H1 (cell line): ENCODE data around the gene CASP9. TPM values are rescaled to one million over a fixed set of nuclear protein-coding genes. Genes with fewer than 3 reads are reported as not detected.

Source experiments
- CTCF ChIA-PET: fragments of 300-600 bp; sonication (Branson Sonifier 250); formaldehyde crosslinking; loops from one replicate; lab custom pipeline; 2021; ENCODE audit not compliant: partially characterized antibody; lab: Charles Lee
- POLR2A ChIA-PET: fragments of 300-600 bp; sonication (Branson Sonifier 250); formaldehyde crosslinking; loops from one replicate; lab custom pipeline; 2021; ENCODE audit warnings: inconsistent platforms; ENCODE audit not compliant: partially characterized antibody; lab: Charles Lee
- DNase-seq, 2 experiments: peaks; one replicate each; pipeline versions ENCODE4 v3.0.0 to v3.0.0-alpha.2; 2010 to 2022; ENCODE audit warnings: low spot score in 2 of 2, low read depth in 1 of 2, mixed read lengths in 1 of 2
- FAIRE-seq: peaks from 2 replicates; lab custom pipeline; 2011; peaks lifted over from hg19 to GRCh38; lab: Jason Lieb, UNC
- H2AFZ ChIP-seq: 2 replicates; pipeline ENCODE4 v1.8.1; 2012; ENCODE audit warnings: low read length, inconsistent platforms
- H2AK5ac ChIP-seq: 2 replicates; pipeline ENCODE4 v1.6.1; 2013; ENCODE audit warnings: low read depth, low read length
- H2BK120ac ChIP-seq: replicated peaks from 2 replicates; pipeline ENCODE3; 2013; ENCODE audit warnings: low read depth, low read length, inconsistent platforms
- H2BK12ac ChIP-seq: 2 replicates; pipeline ENCODE4 v1.6.1; 2013; ENCODE audit warnings: low read depth, low read length
- H2BK15ac ChIP-seq: 2 replicates; pipeline ENCODE4 v1.6.1; 2013; ENCODE audit warnings: low read length
- H2BK20ac ChIP-seq: 2 replicates; pipeline ENCODE4 v1.6.1; 2013; ENCODE audit warnings: low read length
- H2BK5ac ChIP-seq: 2 replicates; pipeline ENCODE4 v1.6.1; 2013; ENCODE audit warnings: low read depth, low read length
- H3K14ac ChIP-seq: 2 replicates; pipeline ENCODE4 v1.6.1; 2013; ENCODE audit warnings: inconsistent platforms; ENCODE audit not compliant: insufficient read length
- H3K18ac ChIP-seq: 2 replicates; pipeline ENCODE4 v1.6.1; 2013; ENCODE audit warnings: low read length; ENCODE audit errors: extremely low read depth
- H3K23ac ChIP-seq: 2 replicates; pipeline ENCODE4 v1.6.1; 2013; ENCODE audit warnings: inconsistent platforms; ENCODE audit not compliant: insufficient read length
- H3K23me2 ChIP-seq: 2 replicates; pipeline ENCODE4 v1.6.1; 2013; ENCODE audit warnings: low read depth, low read length
- H3K27ac ChIP-seq: 2 replicates; pipeline ENCODE4 v1.6.1; 2011; ENCODE audit warnings: low read depth, low read length, inconsistent platforms
- H3K27me3 ChIP-seq, 4 experiments: replicated peaks in 1 of 4; 1 replicate in 1 of 4; 2 replicates in 3 of 4; pipeline versions ENCODE4 v1.6.1 to v1.8.1; 2011 to 2013; ENCODE audit warnings: low read length in 3 of 4, mild to moderate bottlenecking in 3 of 4, inconsistent platforms in 2 of 4, mixed read lengths in 2 of 4, moderate library complexity in 1 of 4; ENCODE audit not compliant: control insufficient read depth in 3 of 4, insufficient read depth in 3 of 4; ENCODE audit errors: extremely low read depth in 1 of 4
- H3K36me3 ChIP-seq, 4 experiments: 2 replicates each; pipeline versions ENCODE4 v1.6.1 to v1.8.1; 2011 to 2013; ENCODE audit warnings: mild to moderate bottlenecking in 4 of 4, low read length in 3 of 4, moderate library complexity in 2 of 4, control low read depth in 1 of 4, inconsistent platforms in 1 of 4; ENCODE audit not compliant: insufficient read depth in 4 of 4, control insufficient read depth in 2 of 4
- H3K4ac ChIP-seq: replicated peaks from 2 replicates; pipeline ENCODE3; 2013; ENCODE audit warnings: low read length, low read depth, mixed read lengths, inconsistent platforms; ENCODE audit not compliant: insufficient read length
- H3K4me1 ChIP-seq, 4 experiments: replicated peaks in 1 of 4; 1 replicate in 1 of 4; 2 replicates in 3 of 4; pipeline versions ENCODE4 v1.6.1 to v1.8.1; 2011 to 2013; ENCODE audit warnings: low read length in 3 of 4, inconsistent platforms in 2 of 4, mixed read lengths in 1 of 4; ENCODE audit not compliant: insufficient read depth in 4 of 4, control insufficient read depth in 3 of 4
- H3K4me2 ChIP-seq, 2 experiments: 2 replicates each; pipeline versions ENCODE4 v1.6.1 to v1.8.1; 2011 to 2013; ENCODE audit warnings: low read depth in 2 of 2, low read length in 2 of 2, control low read depth in 1 of 2, inconsistent platforms in 1 of 2, mild to moderate bottlenecking in 1 of 2; ENCODE audit not compliant: insufficient read depth in 1 of 2
- H3K4me3 ChIP-seq, 4 experiments: fragments of 200-600, 300-600 bp in 1 of 4; sonication (generic), shearing (Covaris generic), sonication (Bioruptor Twin) in 1 of 4; 2 replicates each; pipeline versions ENCODE4 v1.5.1 to v1.8.1; 2011 to 2016; ENCODE audit warnings: low read length in 4 of 4, low read depth in 3 of 4, control low read depth in 2 of 4, inconsistent platforms in 2 of 4, mild to moderate bottlenecking in 2 of 4, mixed read lengths in 1 of 4, moderate library complexity in 1 of 4; ENCODE audit not compliant: insufficient read depth in 2 of 4; ENCODE audit errors: extremely low read depth in 1 of 4
- H3K56ac ChIP-seq: replicated peaks from 2 replicates; pipeline ENCODE3; 2013; ENCODE audit warnings: low read depth, mild to moderate bottlenecking, mixed read lengths, low read length, inconsistent platforms; ENCODE audit not compliant: insufficient read length
- H3K79me1 ChIP-seq: 2 replicates; pipeline ENCODE4 v1.6.1; 2013; ENCODE audit warnings: low read depth, low read length, control low read depth
- H3K79me2 ChIP-seq, 2 experiments: 2 replicates each; pipeline versions ENCODE4 v1.6.1 to v1.8.1; 2012 to 2013; ENCODE audit warnings: low read length in 2 of 2, mild to moderate bottlenecking in 2 of 2, inconsistent platforms in 1 of 2; ENCODE audit not compliant: insufficient read depth in 2 of 2, control insufficient read depth in 1 of 2
- H3K9ac ChIP-seq, 4 experiments: replicated peaks in 1 of 4; 1 replicate in 1 of 4; 2 replicates in 3 of 4; pipeline versions ENCODE4 v1.6.1 to v1.8.1; 2011 to 2013; ENCODE audit warnings: low read depth in 3 of 4, low read length in 3 of 4, control low read depth in 2 of 4, mild to moderate bottlenecking in 2 of 4, moderate library complexity in 2 of 4, inconsistent platforms in 1 of 4; ENCODE audit errors: extremely low read depth in 1 of 4
- H3K9me3 ChIP-seq, 2 experiments: 2 replicates each; pipeline versions ENCODE4 v1.6.1 to v1.8.1; 2012 to 2013; ENCODE audit warnings: mild to moderate bottlenecking in 2 of 2, moderate library complexity in 2 of 2, control low read depth in 1 of 2, inconsistent platforms in 1 of 2, low read depth in 1 of 2, low read length in 1 of 2, mixed read lengths in 1 of 2; ENCODE audit not compliant: insufficient read depth in 2 of 2
- H4K20me1 ChIP-seq, 2 experiments: replicated peaks in 1 of 2; 2 replicates each; pipeline versions ENCODE3 to v1.8.1; 2011 to 2013; ENCODE audit warnings: inconsistent platforms in 2 of 2, low read length in 2 of 2, mild to moderate bottlenecking in 1 of 2; ENCODE audit not compliant: insufficient read depth in 2 of 2, control insufficient read depth in 1 of 2
- H4K5ac ChIP-seq: 2 replicates; pipeline ENCODE4 v1.6.1; 2013; ENCODE audit warnings: low read length, low read depth, mixed read lengths, inconsistent platforms; ENCODE audit not compliant: insufficient read length
- H4K8ac ChIP-seq: 2 replicates; pipeline ENCODE4 v1.8.0; 2013; ENCODE audit warnings: mild to moderate bottlenecking, moderate library complexity, low read length, inconsistent platforms; ENCODE audit not compliant: insufficient read depth; ENCODE audit errors: extremely low read depth
- H4K91ac ChIP-seq: replicated peaks from 2 replicates; pipeline ENCODE3; 2013; ENCODE audit warnings: low read length, mixed read lengths, inconsistent platforms; ENCODE audit not compliant: insufficient read length
- CEBPB ChIP-seq: IDR thresholded peaks from 2 replicates; pipeline ENCODE4 v1.6.1; 2012; ENCODE audit warnings: low read depth, low read length
- WGBS, 2 experiments: shearing (Covaris generic) in 1 of 2; methylation state at CpG; one replicate each; pipeline versions ENCODE4 v1.1.6 to v1.1.7; 2013 to 2015; ENCODE audit warnings: low lambda C conversion rate in 2 of 2, mixed read lengths in 2 of 2, inconsistent platforms in 1 of 2, low coverage in 1 of 2, missing lambda C conversion rate in 1 of 2; ENCODE audit not compliant: insufficient replicate concordance in 2 of 2, insufficient coverage in 1 of 2, insufficient read length in 1 of 2; ENCODE audit errors: extremely low coverage in 1 of 2, missing lambda C conversion rate in 1 of 2; 5-methylcytosine and 5-hydroxymethylcytosine counted together
- polyA plus RNA-seq, 7 experiments: library from polyadenylated mRNA; depleted of rRNA in 3 of 7; stranded (reverse) in 5 of 7; unstranded in 2 of 7; fragments of >200 nt in 5 of 7; fragments of 200-250 nt in 2 of 7; gene quantifications; 1 replicate in 5 of 7; 2 replicates in 1 of 7; 4 replicates in 1 of 7; pipeline versions ENCODE4 v1.2.1 to v1.2.3, GENCODE V29; 2011 to 2013; ENCODE audit warnings: missing spikeins in 2 of 7, mixed read lengths in 2 of 7
- total RNA-seq: library from RNA; stranded (reverse); fragmentation: NEBNext Ultra II Directional; extraction: Animal tissue kit (Norgen Biotek cat#: 25700); gene quantifications from 2 replicates; pipeline ENCODE4 v1.2.1, GENCODE V29; 2021

CASP9 gene
- total and polyA plus RNA-seq, 2 of the 8 experiments (the other 6 are each of a cell fraction or from before 2014, with no cell fraction given) = 14.8 to 36.3 TPM

GRCh38 chr1:15559189-15559810 is 35.3 kb upstream of the CASP9 start:
- TF ChIP-seq CEBPB = no peak
- no peaks in the 10 kb centered on the region for H3K9me3 ChIP-seq
- H2BK20ac ChIP-seq = no peak overlapping the region
- H4K20me1 ChIP-seq = no peaks in the 10 kb centered on the region
- H3K4ac ChIP-seq = no peak overlapping the region
- no peak overlapping the region for H2BK120ac ChIP-seq
- no peaks in the 10 kb centered on the region for H3K27me3 ChIP-seq
- no peak for DNase-seq
- no peak overlapping the region for H2AFZ ChIP-seq
- no peaks in the 10 kb centered on the region for H3K79me2 ChIP-seq
- ChIA-PET CTCF (no interaction called here), POLR2A (interaction anchor here (1.1 kb wide), 1 partner anchor 51 kb away, joined by 3 read pairs; no protein-coding TSS in a partner anchor)
- H3K4me3 ChIP-seq = no peak overlapping the region
- no peak overlapping the region for H2BK12ac ChIP-seq
- H3K4me2 ChIP-seq = no peak overlapping the region
- H3K23ac ChIP-seq = no peak overlapping the region
- no peaks in the 10 kb centered on the region for H3K79me1 ChIP-seq
- H3K27ac ChIP-seq = no peak overlapping the region
- H3K23me2 ChIP-seq = no peaks in the 10 kb centered on the region
- no peak overlapping the region for H4K91ac ChIP-seq
- H3K9ac ChIP-seq = no peak overlapping the region
- H3K18ac ChIP-seq = no peak overlapping the region
- H3K56ac ChIP-seq = no peak overlapping the region
- peaks cover 0 to 37% (median 18%) of the 10 kb centered on the region in 4 experiments; a peak in 6 of 8 replicates for H3K36me3 ChIP-seq
- WGBS, 2 experiments = 91% methylated on average over 12 of the region's 12 CpGs; no CpG with 5 or more reads in 1 of the 2 experiments
- no peaks in the 10 kb centered on the region for H3K4me1 ChIP-seq
- no peak overlapping the region for H4K8ac ChIP-seq
- no peak overlapping the region for H2AK5ac ChIP-seq
- no peak overlapping the region for H2BK15ac ChIP-seq
- no peak for FAIRE-seq
- H3K14ac ChIP-seq = no peak overlapping the region
- H4K5ac ChIP-seq = no peak overlapping the region
- no peak overlapping the region for H2BK5ac ChIP-seq
